Right cardiac atrium (tissue), 5 donors: Measurements from ENCODE around the gene NADSYN1. TPM values are rescaled to one million over a fixed set of nuclear protein-coding genes. Genes with fewer than 3 reads are reported as not detected.
"Not testable (repeated sequence)": the region's sequence is repeated elsewhere in the genome, so short reads cannot be mapped to it uniquely, and the experiment has no call there.

Experiments used
- ATAC-seq, 2 donors: fragments of 200-7000 bp; cut with Tn5 transposase; one replicate each; pipeline versions ENCODE4 v1.8.0 to v1.9.1; 2020; ENCODE audit warnings: moderate library complexity in 2 of 2, mild to moderate bottlenecking in 1 of 2
- DNase-seq, 3 donors: peaks; one replicate each; pipeline ENCODE4 v3.0.0-alpha.2; 2020
- H3K27ac ChIP-seq: one replicate; pipeline ENCODE4 v1.5.1; 2013; ENCODE audit warnings: mild to moderate bottlenecking, low read length, control low read depth, moderate library complexity
- H3K27me3 ChIP-seq: one replicate; pipeline ENCODE4 v1.6.1; 2013; ENCODE audit not compliant: control insufficient read depth, insufficient read depth
- H3K4me1 ChIP-seq: one replicate; pipeline ENCODE4 v1.6.1; 2013; ENCODE audit warnings: low read length; ENCODE audit not compliant: control insufficient read depth, insufficient read depth
- H3K4me3 ChIP-seq: one replicate; pipeline ENCODE4 v1.5.1; 2013; ENCODE audit warnings: low read length, control low read depth
- H3K9me3 ChIP-seq: one replicate; pipeline ENCODE4 v1.6.1; 2013; ENCODE audit warnings: low read length; ENCODE audit not compliant: control insufficient read depth
- WGBS: extraction: QIAGEN DNeasy Blood & Tissue Kit; methylation state at CpG from one replicate; pipeline ENCODE4 v1.1.7; 2013; 5-methylcytosine and 5-hydroxymethylcytosine counted together
- intact Hi-C, 4 donors: fragments of 100-400 bp; cut with DNase I; formaldehyde crosslinking; loops; one replicate each; pipeline versions ENCODE4 v1.11.0 to v1.14.0; 2022 to 2023
- polyA plus RNA-seq: library from polyadenylated mRNA; stranded (reverse); fragments of 200-250 nt; gene quantifications from one replicate; pipeline ENCODE4 v1.2.3, GENCODE V29; 2013
- total RNA-seq, 4 donors: library from RNA; stranded (reverse); fragmentation: NEBNext Ultra II Directional; extraction: Animal tissue kit (Norgen Biotek cat#: 25700); gene quantifications; one replicate each; pipeline ENCODE4 v1.2.1, GENCODE V29; 2021
- donor health status: healthy with polysubstance abuse.
- donor health status: DM: no; HTN: yes; CAD: no.
- donor health status: DM: no; HTN: no; CAD: no.
- donor health status: DM: no; HTN: yes; CAD: no; lungs with severe emphysema.
- donor health status: DM: yes; HTN: yes; CAD: no.

NADSYN1 gene
- total and polyA plus RNA-seq, 5 donors = 21.5 to 28.2 (median 25.1) TPM

DNA sequence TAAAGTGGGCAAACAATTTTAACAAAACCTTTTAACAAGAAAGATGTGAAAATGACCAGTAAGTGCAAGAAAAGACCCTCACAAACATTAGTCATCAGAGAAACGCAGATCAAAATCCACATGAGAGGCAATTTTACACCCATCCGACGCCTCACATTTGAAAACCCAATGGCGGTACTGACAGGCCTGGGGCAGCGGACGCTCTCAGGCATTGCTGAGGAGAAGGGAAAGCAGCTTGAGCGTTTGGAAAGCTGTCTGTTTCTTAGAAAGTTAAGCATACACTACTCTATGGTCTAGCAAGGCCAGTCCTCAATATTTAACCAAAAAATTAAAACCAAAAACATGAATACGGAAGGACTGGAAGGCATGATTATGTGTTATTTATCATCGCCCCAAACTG lies 82.8 kb downstream of the NADSYN1 start:
- H3K4me3 ChIP-seq = no peak overlapping the region
- H3K27me3 ChIP-seq = no peaks in the 10 kb centered on the region
- 96% methylated on average over 9 of the region's 9 CpGs for WGBS
- no peaks in the 10 kb centered on the region for H3K9me3 ChIP-seq
- intact Hi-C loops = no loop called here
- no peak overlapping the region for H3K27ac ChIP-seq
- DNase-seq (no peak), ATAC-seq (no peak)
- H3K4me1 ChIP-seq = no peaks in the 10 kb centered on the region

DNA sequence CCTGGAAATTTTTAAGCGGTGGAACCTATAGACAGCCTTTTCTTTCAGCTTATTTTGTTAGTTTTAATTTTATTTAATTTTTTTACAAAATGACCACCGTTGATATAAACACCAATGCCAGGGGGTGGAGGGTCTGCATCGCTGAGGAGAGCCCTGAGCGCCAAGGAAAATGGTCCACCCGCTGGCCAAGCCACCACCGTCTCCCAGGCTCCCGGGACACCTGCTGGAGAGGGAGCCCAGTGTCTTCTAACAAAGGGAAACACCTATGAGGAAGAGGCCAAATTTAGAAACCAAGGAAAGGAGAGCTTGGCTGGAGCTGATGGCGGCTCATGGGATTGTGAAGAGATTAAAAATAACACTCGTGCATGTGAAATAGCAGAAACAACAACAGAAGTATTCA lies 84.5 kb downstream of the NADSYN1 start:
- DNase-seq (no peak), ATAC-seq (no peak)
- no peaks in the 10 kb centered on the region for H3K4me1 ChIP-seq
- no peak overlapping the region for H3K4me3 ChIP-seq
- H3K27ac ChIP-seq = no peak overlapping the region
- H3K9me3 ChIP-seq = no peaks in the 10 kb centered on the region
- WGBS = 84% methylated on average over 9 of the region's 9 CpGs
- intact Hi-C loops = no loop called here
- no peaks in the 10 kb centered on the region for H3K27me3 ChIP-seq

DNA sequence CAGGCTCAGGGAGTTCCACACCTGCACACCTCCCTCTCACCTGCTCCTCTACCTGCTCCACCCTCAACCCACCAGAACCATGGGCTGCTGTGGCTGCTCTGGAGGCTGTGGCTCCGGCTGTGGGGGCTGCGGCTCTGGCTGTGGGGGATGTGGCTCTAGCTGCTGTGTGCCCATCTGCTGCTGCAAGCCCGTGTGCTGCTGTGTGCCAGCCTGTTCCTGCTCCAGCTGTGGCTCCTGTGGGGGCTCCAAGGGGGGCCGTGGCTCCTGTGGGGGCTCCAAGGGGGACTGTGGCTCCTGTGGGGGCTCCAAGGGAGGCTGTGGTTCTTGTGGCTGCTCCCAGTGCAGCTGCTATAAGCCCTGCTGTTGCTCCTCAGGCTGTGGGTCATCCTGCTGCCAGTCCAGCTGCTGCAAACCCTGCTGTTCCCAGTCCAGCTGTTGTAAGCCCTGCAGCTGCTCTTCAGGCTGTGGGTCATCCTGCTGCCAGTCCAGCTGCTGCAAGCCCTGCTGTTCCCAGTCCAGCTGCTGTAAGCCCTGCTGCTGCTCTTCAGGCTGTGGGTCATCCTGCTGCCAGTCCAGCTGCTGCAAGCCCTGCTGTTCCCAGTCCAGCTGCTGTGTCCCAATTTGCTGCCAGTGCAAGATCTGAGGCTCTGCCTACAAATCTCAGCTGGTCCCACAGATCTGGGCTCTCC lies 85.1 kb downstream of the NADSYN1 start, which contains the start of gene KRTAP5-8:
KRTAP5-8 (plus strand) TSS at position 49 of the 689 bp plus-strand sequence; CDS start at position 80, 31 bp downstream.
- intact Hi-C loops, H3K4me3 ChIP-seq, H3K27me3 ChIP-seq, DNase-seq, H3K27ac ChIP-seq, H3K4me1 ChIP-seq, H3K9me3 ChIP-seq, ATAC-seq: not testable (repeated sequence)
- WGBS = 62% methylated on average over 4 of the region's 4 CpGs

DNA sequence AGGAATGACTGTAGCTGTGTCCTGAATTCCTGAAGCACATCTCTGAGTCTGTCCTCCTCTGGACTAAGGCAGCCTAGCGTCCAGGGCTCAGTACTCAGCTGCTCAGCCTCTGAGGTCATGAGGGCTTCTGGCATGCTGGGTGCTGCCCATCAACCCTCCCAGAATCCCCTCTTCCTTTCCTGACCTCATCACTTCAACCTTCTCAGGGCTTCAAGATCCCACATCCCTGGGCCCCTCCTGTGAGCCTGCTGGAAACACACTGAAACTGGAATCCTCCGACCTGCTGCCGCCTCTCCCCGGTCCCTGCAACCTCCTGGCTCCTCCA lies 85.6 kb downstream of the NADSYN1 start:
- Histone ChIP-seq H3K27me3 (no peaks in the 10 kb centered on the region), H3K27ac (no peak overlapping the region), H3K9me3 (no peaks in the 10 kb centered on the region), H3K4me3 (no peak overlapping the region), H3K4me1 (no peaks in the 10 kb centered on the region)
- intact Hi-C loops = no loop called here
- ATAC-seq (no peak), DNase-seq (no peak)
- 85% methylated on average over 4 of the region's 4 CpGs for WGBS

GRCh38 chr11:71539017-71539416 lies 86.0 kb downstream of the NADSYN1 start:
- ATAC-seq (no peak), DNase-seq (no peak)
- no peaks in the 10 kb centered on the region for H3K9me3 ChIP-seq
- no peak overlapping the region for H3K4me3 ChIP-seq
- no peaks in the 10 kb centered on the region for H3K27me3 ChIP-seq
- no peaks in the 10 kb centered on the region for H3K4me1 ChIP-seq
- no peak overlapping the region for H3K27ac ChIP-seq
- WGBS = 74% methylated on average over 11 of the region's 11 CpGs
- intact Hi-C loops = no loop called here

- 94% methylated on average over 11 of the region's 11 CpGs for WGBS
- H3K27ac ChIP-seq, H3K27me3 ChIP-seq, H3K4me3 ChIP-seq, intact Hi-C loops, H3K4me1 ChIP-seq, ATAC-seq, DNase-seq, H3K9me3 ChIP-seq: not testable (repeated sequence)
These were observed 87.0 kb downstream of the NADSYN1 start for GRCh38 chr11:71539971-71540370.

DNA sequence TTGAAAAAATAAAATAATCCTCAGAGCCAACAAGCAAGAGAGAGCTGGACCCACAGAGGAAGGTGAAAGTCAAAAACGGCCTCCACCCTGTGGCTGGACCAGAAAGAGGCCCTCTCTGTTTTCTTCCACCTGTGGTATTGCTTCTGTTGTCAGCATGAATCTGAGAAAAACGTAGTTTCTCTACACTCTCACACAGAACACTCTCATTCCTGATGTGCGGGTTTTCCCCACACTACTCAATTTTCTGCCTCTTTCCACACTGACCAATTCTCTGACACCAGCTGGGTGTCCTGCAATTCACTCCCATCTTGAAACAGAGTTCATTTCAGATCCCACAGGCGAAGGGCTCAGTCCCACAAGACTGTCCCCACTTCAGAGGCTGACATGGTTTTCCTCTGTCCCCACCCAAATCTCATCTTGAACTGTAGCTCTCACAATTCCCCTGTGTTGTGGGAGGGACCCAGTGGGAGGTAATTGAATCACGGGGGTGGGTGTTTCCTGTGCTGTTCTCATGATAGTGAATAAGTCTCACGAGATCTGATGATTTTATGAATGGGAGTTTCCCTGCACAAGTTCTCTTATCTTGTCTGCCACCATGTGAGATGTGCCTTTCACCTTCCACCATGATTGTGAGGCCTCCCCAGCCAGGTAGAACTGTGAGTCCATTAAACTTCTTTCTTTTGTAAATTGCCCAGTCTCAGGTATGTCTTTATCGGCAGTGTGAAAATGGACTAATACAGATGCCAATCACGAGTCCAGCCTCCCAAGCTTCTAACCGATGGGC lies 87.7 kb downstream of the NADSYN1 start:
- 90% methylated on average over 9 of the region's 9 CpGs for WGBS
- ATAC-seq, intact Hi-C loops: not testable (repeated sequence)

DNA sequence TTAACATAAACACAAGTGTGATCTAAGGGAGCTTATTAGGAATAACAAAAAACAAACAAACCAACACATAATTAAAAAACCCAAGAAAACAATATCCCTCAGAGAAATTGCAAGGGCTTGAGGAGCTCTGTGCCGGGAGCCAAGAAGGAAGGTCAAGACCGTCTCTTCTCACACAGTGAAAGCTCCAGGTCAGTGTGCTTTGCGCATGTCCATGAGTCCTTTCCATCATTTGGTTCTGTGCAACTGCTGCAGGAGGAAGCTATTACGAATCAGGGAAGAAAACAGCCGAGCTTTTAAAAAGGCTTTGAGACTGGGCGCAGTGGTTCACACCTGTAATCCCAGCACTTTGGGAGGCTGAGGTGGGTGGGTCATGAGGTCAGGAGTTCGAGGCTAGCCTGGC lies 89.4 kb downstream of the NADSYN1 start:
- Histone ChIP-seq H3K27me3 (no peaks in the 10 kb centered on the region), H3K27ac (no peak overlapping the region), H3K4me3 (no peak overlapping the region), H3K4me1 (no peaks in the 10 kb centered on the region), H3K9me3 (no peaks in the 10 kb centered on the region)
- intact Hi-C loops = no loop called here
- ATAC-seq (no peak), DNase-seq (no peak)
- WGBS = 92% methylated on average over 7 of the region's 7 CpGs

More for the DNA sequence above, 87.7 kb downstream of the NADSYN1 start:
- not testable (repeated sequence) for H3K9me3 ChIP-seq, H3K27me3 ChIP-seq, H3K27ac ChIP-seq, DNase-seq, H3K4me3 ChIP-seq, H3K4me1 ChIP-seq

GRCh38 chr11:71542879-71543777 lies 90.1 kb downstream of the NADSYN1 start:
- Histone ChIP-seq H3K4me3 (no peak overlapping the region), H3K27ac (no peak overlapping the region), H3K4me1 (no peaks in the 10 kb centered on the region), H3K27me3 (no peaks in the 10 kb centered on the region), H3K9me3 (no peaks in the 10 kb centered on the region)
- ATAC-seq = no peak
- 62% methylated on average over 15 of the region's 15 CpGs for WGBS
- no peak for DNase-seq
- intact Hi-C loops = no loop called here

GRCh38 chr11:71543866-71544265 lies 90.9 kb downstream of the NADSYN1 start:
- WGBS = 43% methylated on average over 8 of the region's 8 CpGs

More at GRCh38 chr11:71543866-71544265, 90.9 kb downstream of the NADSYN1 start:
- Histone ChIP-seq H3K27ac (no peak overlapping the region), H3K4me1 (no peaks in the 10 kb centered on the region), H3K27me3 (no peaks in the 10 kb centered on the region), H3K9me3 (no peaks in the 10 kb centered on the region), H3K4me3 (no peak overlapping the region)
- ATAC-seq (no peak), DNase-seq (no peak)
- intact Hi-C loops = no loop called here
